Activated CD8-positive, alpha-beta T cell treated with anti-CD3 and anti-CD28 coated beads for 36 hours (primary cell): ENCODE measurements around the gene ERF. TPM values are rescaled to one million over a fixed set of nuclear protein-coding genes. Genes with fewer than 3 reads are reported as not detected.
A peak's percentile ranks its signal among the peaks of the same experiment; 100 is the strongest.

Experiments
- ATAC-seq: fragments of 200-7000 bp; cut with Tn5 transposase; one replicate; pipeline ENCODE4 v1.10.0; 2021; ENCODE audit warnings: mild to moderate bottlenecking, moderate library complexity
- CTCF ChIA-PET: fragments of 350-600 bp; sonication (Branson Sonifier 250); formaldehyde crosslinking; loops from one replicate; lab custom pipeline; 2021; ENCODE audit warnings: antibody characterized with exemption; lab: Charles Lee
- POLR2A ChIA-PET: fragments of 350-600 bp; sonication (Branson Sonifier 250); formaldehyde crosslinking; loops from one replicate; lab custom pipeline; 2021; ENCODE audit warnings: antibody characterized with exemption; lab: Charles Lee
- DNase-seq: peaks from one replicate; pipeline ENCODE4 v3.0.0-alpha.2; 2020
- H3K27ac Mint-ChIP-seq: one replicate; pipeline ENCODE4 v1.8.0; 2021; ENCODE audit warnings: mild to moderate bottlenecking, mixed read lengths
- H3K27me3 Mint-ChIP-seq: one replicate; pipeline ENCODE4 v1.8.0; 2021; ENCODE audit warnings: mixed read lengths
- H3K36me3 Mint-ChIP-seq: one replicate; pipeline ENCODE4 v1.8.0; 2021; ENCODE audit warnings: low read depth, mixed read lengths
- H3K4me1 Mint-ChIP-seq: one replicate; pipeline ENCODE4 v1.8.0; 2021; ENCODE audit warnings: low read depth, mixed read lengths
- H3K4me3 Mint-ChIP-seq: one replicate; pipeline ENCODE4 v1.8.0; 2021; ENCODE audit warnings: mild to moderate bottlenecking, moderate library complexity, mixed read lengths
- H3K9me3 Mint-ChIP-seq: one replicate; pipeline ENCODE4 v1.8.0; 2021; ENCODE audit warnings: mixed read lengths
- CTCF ChIP-seq: fragments of 200-600 bp; IDR thresholded peaks from one replicate; pipeline ENCODE4 v1.8.0; 2022; ENCODE audit warnings: antibody characterized with exemption, mild to moderate bottlenecking
- intact Hi-C: fragments of 100-400 bp; cut with micrococcal nuclease; formaldehyde crosslinking; loops from one replicate; pipeline ENCODE4 v1.10.0; 2022
- total RNA-seq, 2 experiments: library from RNA; stranded (reverse); gene quantifications; one replicate each; pipeline ENCODE4 v1.2.3, GENCODE V29; 2021

ERF gene
- total RNA-seq, 2 experiments from 2014 or later, result 60.0 to 69.2 TPM

- intact Hi-C loops, result no loop called here
- peak overlapping the region; percentile 95 for H3K27ac Mint-ChIP-seq
- DNase-seq (peak; percentile 88), ATAC-seq (peak; percentile 74)
- no peaks in the 10 kb centered on the region for H3K27me3 Mint-ChIP-seq
- peaks cover 63% of the 10 kb centered on the region for H3K36me3 Mint-ChIP-seq
- H3K4me3 Mint-ChIP-seq, result peak overlapping the region; percentile 72
- peaks cover 77% of the 10 kb centered on the region for H3K4me1 Mint-ChIP-seq
- no peaks in the 10 kb centered on the region for H3K9me3 Mint-ChIP-seq
- CTCF ChIA-PET, result interaction anchor here (0.6 to 5.5 kb wide), 13 partner anchors 10 to 203 kb away, joined by 3 to 41 read pairs (median 3); partner anchors contain the start of genes GSK3A and POU2F2
- no peak for TF ChIP-seq CTCF
- POLR2A ChIA-PET, result interaction anchor here (0.6 to 1.6 kb wide), 7 partner anchors 9 to 335 kb away, joined by 3 to 6 read pairs (median 4); no protein-coding TSS in a partner anchor
These were observed 56.1 kb downstream of the ERF start for GRCh38 chr19:42198676-42199439.

Other genes starting within 250 kb of the ERF start
- gene GRIK5, start 184.9 kb downstream of the ERF start, total RNA-seq, result under 1 TPM; 0.63 to 0.95 TPM
- 10 to 100 TPM; 12.4 to 12.8 TPM for gene ZNF574, start 179.0 kb downstream of the ERF start, total RNA-seq
- gene POU2F2, start 122.7 kb downstream of the ERF start, total RNA-seq, result 10 to 100 TPM; 37.7 to 40.7 TPM
- 10 to 100 TPM; 21.7 to 22.5 TPM for gene DEDD2, start 37.5 kb downstream of the ERF start, total RNA-seq
- gene ZNF526, start 34.8 kb downstream of the ERF start, total RNA-seq, result 10 to 100 TPM; 12.0 to 12.3 TPM
- 10 to 100 TPM; 30.5 to 31.7 TPM for gene GSK3A, start 12.5 kb downstream of the ERF start, total RNA-seq
- 10 to 100 TPM; 60.7 to 65.6 TPM for gene CIC, start 14.1 kb upstream of the ERF start, total RNA-seq
- under 1 TPM; 0.38 to 0.49 TPM for gene PRR19, start 47.0 kb upstream of the ERF start, total RNA-seq
- 10 to 100 TPM; 39.1 to 42.4 TPM for gene PAFAH1B3, start 47.5 kb upstream of the ERF start, total RNA-seq
- 1 to 10 TPM; 3.0 to 3.2 TPM for gene TMEM145, start 58.2 kb upstream of the ERF start, total RNA-seq
- 1 to 10 TPM; 7.0 to 8.0 TPM for gene MEGF8, start 70.5 kb upstream of the ERF start, total RNA-seq
- not detected for gene CNFN, start 135.2 kb upstream of the ERF start, total RNA-seq
- 10 to 100 TPM; 28.4 to 34.3 TPM for gene LIPE, start 172.3 kb upstream of the ERF start, total RNA-seq
- gene CXCL17, start 187.8 kb upstream of the ERF start, total RNA-seq, result not detected